A549 (cell line): ENCODE data around the gene FGF14. TPM values are rescaled to one million over a fixed set of nuclear protein-coding genes. Genes with fewer than 3 reads are reported as not detected.

Experiments
- ATAC-seq, 2 experiments: fragments of 200-7000 bp in 1 of 2; fragments of >200 bp in 1 of 2; cut with Nextera tagmentation in 1 of 2; cut with Tn5 transposase in 1 of 2; 3 replicates each; pipeline versions ENCODE4 v1.8.0 to v1.9.1; 2018 to 2020; ENCODE audit warnings: mild to moderate bottlenecking in 1 of 2, moderate library complexity in 1 of 2
- CTCF ChIA-PET: fragments of 300-600 bp; sonication (Branson Sonifier 250); formaldehyde crosslinking; extraction: SDS; loops from one replicate; lab custom pipeline; 2021; ENCODE audit warnings: antibody characterized with exemption, inconsistent platforms; lab: Yijun Ruan, JAX
- POLR2A ChIA-PET: fragments of 350-600 bp; formaldehyde crosslinking; extraction: SDS; loops from one replicate; lab custom pipeline; 2021; ENCODE audit warnings: antibody characterized with exemption, inconsistent platforms; lab: Yijun Ruan, JAX
- DNase-seq, 2 experiments: peaks; one replicate each; pipeline versions ENCODE4 v3.0.0 to v3.0.0-alpha.2; 2011 to 2016; ENCODE audit warnings: low read depth in 1 of 2, low spot score in 1 of 2
- FAIRE-seq: peaks from 2 replicates; lab custom pipeline; 2011; peaks lifted over from hg19 to GRCh38; lab: Jason Lieb, UNC
- H3K27ac ChIP-seq, 2 experiments: fragments of >200 bp; sonication (Bioruptor Twin); formaldehyde crosslinking; 3 replicates each; pipeline ENCODE4 v1.5.1; 2016 to 2017
- H3K4me1 ChIP-seq: fragments of >200 bp; sonication (Bioruptor Twin); formaldehyde crosslinking; 3 replicates; pipeline ENCODE4 v1.6.1; 2016
- H3K4me2 ChIP-seq: fragments of >200 bp; sonication (Bioruptor Twin); formaldehyde crosslinking; 3 replicates; pipeline ENCODE4 v1.6.1; 2016
- H3K4me3 ChIP-seq: fragments of >200 bp; sonication (Bioruptor Twin); formaldehyde crosslinking; 3 replicates; pipeline ENCODE4 v1.5.1; 2016
- H3K9me3 ChIP-seq: fragments of >200 bp; sonication (Bioruptor Twin); formaldehyde crosslinking; 3 replicates; pipeline ENCODE4 v1.6.1; 2016
- CHD4 ChIP-seq: fragments of 200-600 bp; sonication (generic); IDR thresholded peaks from 2 replicates; pipeline ENCODE4 v1.6.1; 2016; ENCODE audit warnings: antibody characterized with exemption, mild to moderate bottlenecking, borderline replicate concordance
- E2F6 ChIP-seq: IDR thresholded peaks from 2 replicates; pipeline ENCODE4 v1.6.1; 2012; ENCODE audit warnings: low read depth, borderline replicate concordance
- EHMT2 ChIP-seq: fragments of 200-600 bp; sonication (generic); IDR thresholded peaks from 2 replicates; pipeline ENCODE4 v1.6.1; 2016; ENCODE audit warnings: antibody characterized with exemption, low read depth, mild to moderate bottlenecking, moderate library complexity
- EP300 ChIP-seq, 2 experiments: fragments of >200 bp; sonication (Bioruptor Twin); formaldehyde crosslinking; IDR thresholded peaks; 2 replicates in 1 of 2; 3 replicates in 1 of 2; pipeline ENCODE4 v1.6.1; 2016 to 2017
- FOSL2 ChIP-seq, 2 experiments: fragments of 450-650 bp in 1 of 2; fragments of >200 bp in 1 of 2; sonication (Bioruptor Twin) in 1 of 2; formaldehyde crosslinking; IDR thresholded peaks; 2 replicates each; pipeline versions ENCODE4 v1.5.0 to v1.6.1; 2016 to 2020; ENCODE audit warnings: mild to moderate bottlenecking in 1 of 2, moderate library complexity in 1 of 2
- GATA3 ChIP-seq: IDR thresholded peaks from 2 replicates; pipeline ENCODE4 v1.6.1; 2012; ENCODE audit warnings: borderline replicate concordance
- HOXB5 ChIP-seq: fragments of 250-450 bp; sonication (Bioruptor Pico); IDR thresholded peaks from 2 replicates; pipeline ENCODE4 v1.5.0; 2020; ENCODE audit warnings: mild to moderate bottlenecking, moderate library complexity
- NFE2L2 ChIP-seq: fragments of 150-350 bp; conservative IDR thresholded peaks from 2 replicates; pipeline ENCODE4 v1.6.1; 2014; ENCODE audit warnings: low read length
- PHF8 ChIP-seq: fragments of 200-600 bp; sonication (generic); IDR thresholded peaks from 2 replicates; pipeline ENCODE4 v1.6.1; 2016; ENCODE audit warnings: low read depth, mild to moderate bottlenecking, antibody characterized with exemption, moderate library complexity, borderline replicate concordance
- RAD21 ChIP-seq, 2 experiments: fragments of >200 bp in 1 of 2; sonication (Bioruptor Twin) in 1 of 2; formaldehyde crosslinking in 1 of 2; IDR thresholded peaks in 1 of 2; conservative IDR thresholded peaks in 1 of 2; 2 replicates in 1 of 2; 3 replicates in 1 of 2; pipeline ENCODE4 v1.6.1; 2012 to 2018; ENCODE audit warnings: inconsistent platforms in 1 of 2
- RARB ChIP-seq: fragments of 250-450 bp; sonication (Bioruptor Pico); IDR thresholded peaks from 2 replicates; pipeline ENCODE4 v1.8.0; 2021; ENCODE audit warnings: mild to moderate bottlenecking, moderate library complexity
- REST ChIP-seq: fragments of 200-600 bp; sonication (generic); IDR thresholded peaks from 2 replicates; pipeline ENCODE4 v1.6.1; 2016; ENCODE audit warnings: antibody characterized with exemption, mild to moderate bottlenecking, moderate library complexity
- RFX5 ChIP-seq: fragments of 450-650 bp; IDR thresholded peaks from 2 replicates; pipeline ENCODE4 v1.7.1; 2014; ENCODE audit warnings: antibody characterized with exemption, mild to moderate bottlenecking, moderate library complexity
- ZFP36 ChIP-seq: fragments of 450-650 bp; IDR thresholded peaks from 2 replicates; pipeline ENCODE4 v1.6.1; 2014; ENCODE audit warnings: borderline replicate concordance; ENCODE audit not compliant: partially characterized antibody
- ZNF302 ChIP-seq: fragments of 250-450 bp; sonication (Bioruptor Pico); IDR thresholded peaks from 2 replicates; pipeline ENCODE4 v1.9.0; 2021; ENCODE audit warnings: inconsistent platforms, mild to moderate bottlenecking, moderate library complexity
- ZSCAN20 ChIP-seq: fragments of 250-450 bp; sonication (Bioruptor Pico); IDR thresholded peaks from 2 replicates; pipeline ENCODE4 v1.8.0; 2022; ENCODE audit warnings: mild to moderate bottlenecking, moderate library complexity
- WGBS: methylation state at CpG from one replicate; pipeline ENCODE4 v1.1.6; 2017; ENCODE audit errors: missing lambda C conversion rate; 5-methylcytosine and 5-hydroxymethylcytosine counted together
- polyA plus RNA-seq, 4 experiments: library from polyadenylated mRNA; depleted of rRNA in 3 of 4; stranded (reverse); fragments of >200 nt; fragmentation: RNase III in 1 of 4; extraction: RNeasy Plus Mini Kit Qiagen cat#74134 plus additional on column Dnase treatment in 1 of 4; gene quantifications; 2 replicates in 3 of 4; 3 replicates in 1 of 4; pipeline ENCODE4 v1.2.3, GENCODE V29; 2011 to 2017

Gene FGF14
- polyA plus RNA-seq, 2 of the 4 experiments (the other 2 are of a cell fraction) = not detected

- FAIRE-seq = no peak
- CTCF ChIA-PET = no interaction called here
Observed at GRCh38 chr13:101911752-101912151, 490.1 kb downstream of the FGF14 start.

GRCh38 chr13:101903890-101904289 lies 498.0 kb downstream of the FGF14 start:
- H3K27ac ChIP-seq = no peak overlapping the region
- 0% methylated on average over 2 of the region's 3 CpGs for WGBS
- DNase-seq = no peak
- POLR2A ChIA-PET = no interaction called here
- no peaks in the 10 kb centered on the region for H3K9me3 ChIP-seq
- no peak overlapping the region for H3K4me2 ChIP-seq
- CTCF ChIA-PET = no interaction called here
- H3K4me1 ChIP-seq = no peaks in the 10 kb centered on the region
- TF ChIP-seq E2F6 (no peak), ZNF302 (no peak)
- FAIRE-seq = no peak
- H3K4me3 ChIP-seq = no peak overlapping the region
- no peak for ATAC-seq

More at GRCh38 chr13:101911752-101912151, 490.1 kb downstream of the FGF14 start:
- Histone ChIP-seq H3K4me1 (0 out of 3 replicates have a peak, but pooled peaks cover 3% of the 10 kb centered on the region), H3K9me3 (no peaks in the 10 kb centered on the region), H3K4me3 (no peak overlapping the region), H3K4me2 (no peak overlapping the region), H3K27ac (no peak overlapping the region)
- POLR2A ChIA-PET = no interaction called here
- ATAC-seq = no peak
- DNase-seq = no peak
- 2% methylated on average over 2 of the region's 2 CpGs for WGBS
- TF ChIP-seq ZFP36 (no peak), EHMT2 (no peak), EP300 (IDR thresholded peaks at IDR 0.05) (no peak), GATA3 (no peak), CHD4 (no peak)

GRCh38 chr13:101898676-101899075 lies 503.2 kb downstream of the FGF14 start:
- no peak for DNase-seq
- no peak overlapping the region for H3K27ac ChIP-seq
- ChIA-PET CTCF (no interaction called here), POLR2A (no interaction called here)
- TF ChIP-seq RFX5 = no peak
- no peak for TF ChIP-seq REST
- no peak for TF ChIP-seq FOSL2 (IDR thresholded peaks at IDR 0.05)
- no peak for TF ChIP-seq FOSL2 (CRISPR knock-in tag; IDR thresholded peaks at IDR 0.05)
- no peak for ATAC-seq
- H3K4me1 ChIP-seq = no peaks in the 10 kb centered on the region
- FAIRE-seq = no peak
- H3K9me3 ChIP-seq = no peaks in the 10 kb centered on the region
- H3K4me3 ChIP-seq = no peak overlapping the region
- H3K4me2 ChIP-seq = no peak overlapping the region

- no peak for ATAC-seq
- POLR2A ChIA-PET = no interaction called here
- CTCF ChIA-PET = no interaction called here
Observed at GRCh38 chr13:101896541-101896940, 505.3 kb downstream of the FGF14 start.

GRCh38 chr13:101893021-101893420 lies 508.8 kb downstream of the FGF14 start:
- Histone ChIP-seq H3K9me3 (no peaks in the 10 kb centered on the region), H3K4me3 (no peak overlapping the region), H3K27ac (no peak overlapping the region), H3K4me1 (no peaks in the 10 kb centered on the region), H3K4me2 (no peak overlapping the region)
- ATAC-seq (no peak), DNase-seq (no peak), FAIRE-seq (no peak)
- POLR2A ChIA-PET = no interaction called here
- CTCF ChIA-PET = no interaction called here
- TF ChIP-seq PHF8 = no peak
- no peak for TF ChIP-seq HOXB5 (CRISPR knock-in tag)
- no peak for TF ChIP-seq RARB (CRISPR knock-in tag)
- TF ChIP-seq REST = no peak
- no peak for TF ChIP-seq RAD21 (conservative IDR thresholded peaks at IDR 0.05 in 1 of 2, IDR thresholded peaks at IDR 0.05 in 1 of 2)
- no peak for TF ChIP-seq GATA3
- 0% methylated on average over 1 of the region's 1 CpG for WGBS

More at GRCh38 chr13:101896541-101896940, 505.3 kb downstream of the FGF14 start:
- TF ChIP-seq NFE2L2 (no peak), ZSCAN20 (no peak)
- no peaks in the 10 kb centered on the region for H3K4me1 ChIP-seq
- DNase-seq = no peak
- FAIRE-seq = no peak
- no peak overlapping the region for H3K4me3 ChIP-seq
- 9% methylated on average over 2 of the region's 2 CpGs for WGBS
- no peaks in the 10 kb centered on the region for H3K9me3 ChIP-seq
- H3K4me2 ChIP-seq = no peak overlapping the region
- no peak overlapping the region for H3K27ac ChIP-seq
